ENCODE measurements around the gene EFHC1.
"Not testable (repeated sequence)": the region's sequence is repeated elsewhere in the genome, so short reads cannot be mapped to it uniquely, and the experiment has no call there.

The EFHC1 gene

DNA sequence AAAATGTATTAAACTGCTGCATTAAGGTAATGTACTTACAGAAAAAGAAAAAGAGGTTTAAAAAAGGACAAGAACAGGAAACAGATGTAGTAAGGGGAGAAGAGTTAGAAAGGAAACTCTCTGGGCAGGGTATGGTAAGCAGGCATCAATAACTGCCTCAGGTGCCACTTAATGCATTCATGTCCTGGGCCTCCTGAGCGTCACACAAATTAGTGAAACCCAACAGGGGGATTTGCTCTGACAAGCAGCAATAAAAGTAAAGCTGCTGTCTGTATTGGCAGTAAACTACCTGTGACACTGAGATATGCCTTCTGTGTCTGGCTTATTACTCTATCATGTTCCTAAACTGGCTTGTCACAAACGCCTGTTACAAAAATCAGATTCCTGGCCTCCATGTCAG is 1.5 kb upstream of the EFHC1 start:
- FAIRE-seq = no peak
- no peak for DNase-seq (ENCODE audit: insufficient read length, low spot score)
- TF ChIP-seq, protein P1, sequence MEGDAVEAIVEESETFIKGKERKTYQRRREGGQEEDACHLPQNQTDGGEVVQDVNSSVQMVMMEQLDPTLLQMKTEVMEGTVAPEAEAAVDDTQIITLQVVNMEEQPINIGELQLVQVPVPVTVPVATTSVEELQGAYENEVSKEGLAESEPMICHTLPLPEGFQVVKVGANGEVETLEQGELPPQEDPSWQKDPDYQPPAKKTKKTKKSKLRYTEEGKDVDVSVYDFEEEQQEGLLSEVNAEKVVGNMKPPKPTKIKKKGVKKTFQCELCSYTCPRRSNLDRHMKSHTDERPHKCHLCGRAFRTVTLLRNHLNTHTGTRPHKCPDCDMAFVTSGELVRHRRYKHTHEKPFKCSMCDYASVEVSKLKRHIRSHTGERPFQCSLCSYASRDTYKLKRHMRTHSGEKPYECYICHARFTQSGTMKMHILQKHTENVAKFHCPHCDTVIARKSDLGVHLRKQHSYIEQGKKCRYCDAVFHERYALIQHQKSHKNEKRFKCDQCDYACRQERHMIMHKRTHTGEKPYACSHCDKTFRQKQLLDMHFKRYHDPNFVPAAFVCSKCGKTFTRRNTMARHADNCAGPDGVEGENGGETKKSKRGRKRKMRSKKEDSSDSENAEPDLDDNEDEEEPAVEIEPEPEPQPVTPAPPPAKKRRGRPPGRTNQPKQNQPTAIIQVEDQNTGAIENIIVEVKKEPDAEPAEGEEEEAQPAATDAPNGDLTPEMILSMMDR (IDR thresholded peaks at IDR 0.05; ENCODE audit: insufficient read depth, missing control alignments) = no peak

DNA sequence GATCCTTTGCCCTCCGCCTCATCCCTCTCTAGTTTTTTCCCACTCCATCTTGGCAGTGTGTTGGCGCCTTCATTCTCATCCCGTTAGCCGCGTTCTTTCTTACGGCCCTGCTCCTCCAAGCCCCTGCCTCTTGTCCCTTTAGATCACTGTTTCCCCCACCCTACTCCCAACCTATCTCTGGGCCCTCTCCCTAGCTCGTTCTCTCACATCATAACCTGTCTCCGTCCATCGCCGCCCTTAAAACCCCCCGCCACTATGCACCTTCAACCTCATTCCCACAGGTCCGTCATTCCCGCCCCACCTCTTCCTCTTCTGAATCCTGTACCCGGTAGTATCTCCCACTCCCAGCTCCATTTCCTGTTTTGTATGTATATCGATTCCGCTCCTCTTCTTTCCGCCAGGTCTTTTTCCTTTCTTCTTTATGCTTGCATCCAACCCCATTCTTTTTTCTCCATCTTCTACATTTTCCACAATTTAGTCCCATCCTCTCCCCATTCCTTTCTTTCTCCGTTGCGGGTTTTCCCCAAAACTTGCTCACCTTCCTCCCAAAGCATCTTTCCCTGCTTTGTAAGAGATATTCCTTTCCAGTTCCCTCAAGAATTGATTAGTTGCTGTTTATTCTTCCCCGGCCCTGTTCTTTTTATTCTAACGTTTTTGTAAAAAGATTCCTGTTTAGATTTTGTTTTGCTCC is 671 bp downstream of the EFHC1 start:
- no peak for FAIRE-seq
- TF ChIP-seq, protein P1 (IDR thresholded peaks at IDR 0.05; ENCODE audit: insufficient read depth, missing control alignments) = no peak
- DNase-seq (ENCODE audit: insufficient read length, low spot score) = no peak

GRCh38 chr6:52422156-52422555 is 2.0 kb downstream of the EFHC1 start:
- FAIRE-seq = no peak
- TF ChIP-seq, protein P1 (IDR thresholded peaks at IDR 0.05; ENCODE audit: insufficient read depth, missing control alignments) = no peak

DNA sequence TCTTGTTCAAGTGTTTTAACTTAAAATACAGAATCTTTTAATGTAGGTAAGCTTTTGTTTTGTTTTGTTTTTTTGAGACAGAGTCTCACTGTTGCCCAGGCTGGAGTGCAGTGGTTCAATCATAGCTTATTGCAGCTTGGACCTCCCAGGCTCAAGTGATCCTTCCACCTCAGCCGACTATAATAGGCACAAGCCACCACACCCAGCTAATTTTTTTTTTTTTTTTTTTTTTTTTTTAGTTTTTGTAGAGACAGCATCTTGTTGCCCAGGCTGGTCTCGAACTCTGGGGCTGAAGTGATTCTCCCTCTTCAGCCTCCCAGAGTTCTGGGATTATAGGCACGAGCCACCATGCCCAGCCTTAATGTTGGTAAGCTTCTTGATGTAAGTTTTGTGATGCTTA is 3.3 kb downstream of the EFHC1 start:
- FAIRE-seq (no peak), DNase-seq (ENCODE audit: insufficient read length, low spot score) (no peak)
- TF ChIP-seq, protein P1 (IDR thresholded peaks at IDR 0.05; ENCODE audit: insufficient read depth, missing control alignments) = no peak

More at GRCh38 chr6:52422156-52422555, 2.0 kb downstream of the EFHC1 start:
- no peak for DNase-seq (ENCODE audit: insufficient read length, low spot score)

DNA sequence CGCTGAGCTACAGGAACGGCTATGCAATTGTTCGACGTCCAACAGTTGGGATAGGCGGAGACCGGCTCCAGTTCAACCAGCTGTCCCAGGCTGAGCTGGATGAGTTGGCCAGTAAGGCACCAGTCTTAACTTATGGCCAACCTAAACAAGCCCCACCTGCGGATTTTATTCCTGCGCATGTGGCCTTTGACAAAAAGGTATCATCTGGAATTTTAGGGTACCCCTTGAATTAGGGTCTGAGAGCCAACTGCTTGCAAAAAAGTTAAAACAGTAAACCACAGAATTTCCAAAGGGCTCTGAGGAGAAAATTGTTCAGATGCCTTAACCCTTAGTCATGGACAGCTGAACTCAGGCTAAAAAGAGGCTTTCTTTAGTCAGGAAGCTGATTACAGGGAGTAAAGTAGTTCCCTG is 3.8 kb downstream of the EFHC1 start:
- TF ChIP-seq, protein P1 (IDR thresholded peaks at IDR 0.05; ENCODE audit: insufficient read depth, missing control alignments) = no peak
- FAIRE-seq (no peak), DNase-seq (ENCODE audit: insufficient read length, low spot score) (no peak)

DNA sequence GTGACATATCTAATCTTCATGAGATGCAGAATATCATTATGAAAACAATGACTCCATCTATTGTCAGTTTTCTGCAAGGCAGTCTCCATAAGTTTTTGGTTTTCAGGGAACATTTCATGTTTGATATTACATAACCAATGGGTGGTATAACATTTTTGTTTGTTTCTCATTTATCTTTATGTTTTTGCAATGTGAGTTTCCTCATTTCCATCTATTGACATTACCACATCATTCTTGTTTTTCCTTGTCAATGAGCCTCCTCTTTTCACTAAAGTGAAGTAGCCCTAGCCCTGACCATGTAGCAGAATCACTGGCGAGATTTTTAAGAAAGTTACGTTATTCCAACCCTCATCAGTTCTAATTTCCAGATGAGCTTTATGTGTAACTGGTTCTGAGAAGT is 4.4 kb downstream of the EFHC1 start:
- FAIRE-seq = no peak
- DNase-seq (ENCODE audit: insufficient read length, low spot score) = no peak
- TF ChIP-seq, protein P1 (IDR thresholded peaks at IDR 0.05; ENCODE audit: insufficient read depth, missing control alignments) = no peak

GRCh38 chr6:52426667-52427066 is 6.5 kb downstream of the EFHC1 start:
- FAIRE-seq (no peak), DNase-seq (ENCODE audit: insufficient read length, low spot score) (no peak)
- TF ChIP-seq, protein P1 (IDR thresholded peaks at IDR 0.05; ENCODE audit: insufficient read depth, missing control alignments) = no peak

- not testable (repeated sequence) for FAIRE-seq
Measured at GRCh38 chr6:52433294-52433693, 13.2 kb downstream of the EFHC1 start.

More at GRCh38 chr6:52433294-52433693, 13.2 kb downstream of the EFHC1 start:
- not testable (repeated sequence) for DNase-seq (ENCODE audit: insufficient read length, low spot score)

Data from D721Med (cell line).